OCI-LY3 (cell line): ENCODE results near the gene FBXO22.

Source experiments
- CTCF ChIP-seq: fragments of 200-600, 300-600 bp; sonication (generic); IDR thresholded peaks from 2 replicates; pipeline ENCODE4 v1.5.1; 2014; ENCODE audit warnings: antibody characterized with exemption, low read length, low read depth
- EZH2phosphoT487 ChIP-seq: fragments of 200-600 bp; shearing (Covaris generic); IDR thresholded peaks from 2 replicates; pipeline ENCODE4 v1.6.1; 2018; ENCODE audit warnings: antibody characterized with exemption, mixed run types, low read depth

DNA sequence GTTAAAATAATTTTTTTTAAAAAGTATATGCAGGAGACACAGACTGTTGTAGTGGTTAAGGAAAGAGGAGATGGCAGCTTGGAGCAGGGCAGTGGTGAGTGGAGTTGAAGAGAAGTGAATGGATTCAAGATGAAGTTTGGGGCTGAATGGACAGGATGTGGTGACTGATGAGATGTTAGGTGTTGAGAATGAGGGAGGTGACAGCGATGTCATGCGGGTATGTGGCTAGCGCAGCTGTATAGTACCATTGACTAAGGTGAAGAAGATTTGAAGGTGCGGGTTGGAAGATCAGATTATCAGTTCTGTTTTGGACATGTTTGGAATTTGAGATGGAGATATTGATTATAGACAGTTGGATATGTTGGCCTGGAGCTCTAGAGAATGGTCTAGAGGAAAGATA lies 20.1 kb downstream of the FBXO22 start:
- no peak for TF ChIP-seq CTCF
- TF ChIP-seq EZH2phosphoT487 = no peak
